Effector CD4-positive, alpha-beta T cell (primary cell): Measurements from ENCODE around the gene LCMT1.

ENCODE experiments used
- DNase-seq: peaks from one replicate; pipeline ENCODE4 v3.0.0-alpha.2; 2020

The LCMT1 gene

DNA sequence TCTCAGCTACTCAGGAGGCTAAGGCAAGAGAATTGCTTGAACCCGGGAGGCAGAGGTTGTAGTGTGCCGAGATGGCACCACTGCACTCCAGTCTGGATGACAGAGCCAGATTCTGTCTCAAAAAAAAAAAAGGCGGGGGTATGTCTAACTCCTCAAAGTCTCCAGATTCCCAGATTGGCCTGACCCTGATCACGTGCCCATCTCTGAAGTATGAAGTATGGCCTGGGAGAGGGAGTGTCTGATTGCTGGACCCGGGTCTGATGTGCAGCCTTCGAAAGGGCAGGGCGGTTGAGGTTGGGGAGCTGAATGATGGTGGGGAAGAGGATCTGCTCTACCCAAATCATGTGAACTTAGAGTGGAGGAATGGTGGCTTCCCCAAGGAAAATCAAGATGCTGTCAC is 87.9 kb downstream of the LCMT1 start:
- no peak for DNase-seq

DNA sequence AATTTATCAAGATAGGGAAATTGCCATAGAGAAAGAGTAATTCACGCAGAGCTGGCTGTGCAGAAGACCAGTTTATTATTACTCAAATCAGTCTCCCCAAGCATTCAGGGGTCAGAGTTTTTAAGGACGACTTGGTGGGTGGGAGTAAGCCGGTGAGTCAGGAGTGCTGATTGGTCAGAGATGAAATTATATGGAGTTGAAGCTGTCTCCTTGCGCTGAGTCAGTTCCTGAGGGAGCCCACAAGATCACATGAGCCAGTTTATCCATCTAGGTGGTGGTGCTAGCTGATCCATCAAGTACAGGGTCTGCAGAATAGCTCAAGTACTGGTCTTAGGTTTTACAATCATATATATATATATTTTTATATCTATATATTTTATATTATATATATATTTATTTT is 99.2 kb downstream of the LCMT1 start:
- no peak for DNase-seq

DNA sequence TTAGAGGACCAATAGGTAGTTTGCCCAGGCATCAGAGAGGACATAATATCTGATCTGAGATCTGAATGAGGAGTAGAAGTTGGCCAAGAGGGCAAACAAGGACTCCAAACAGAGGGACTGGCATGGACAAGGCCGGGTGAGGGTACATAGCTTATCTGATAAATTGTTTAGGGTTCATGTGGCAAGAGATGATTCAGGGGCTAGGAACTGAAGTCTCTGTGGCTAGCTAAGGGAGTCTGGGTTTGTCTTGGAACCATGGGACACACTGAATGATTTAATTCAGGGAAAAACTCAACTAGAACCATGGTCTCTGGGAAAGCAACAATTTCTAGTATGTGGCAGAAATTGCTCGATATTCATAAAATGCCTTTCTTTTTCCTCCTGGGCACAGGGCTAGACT is 101.1 kb downstream of the LCMT1 start:
- DNase-seq, result no peak

DNA sequence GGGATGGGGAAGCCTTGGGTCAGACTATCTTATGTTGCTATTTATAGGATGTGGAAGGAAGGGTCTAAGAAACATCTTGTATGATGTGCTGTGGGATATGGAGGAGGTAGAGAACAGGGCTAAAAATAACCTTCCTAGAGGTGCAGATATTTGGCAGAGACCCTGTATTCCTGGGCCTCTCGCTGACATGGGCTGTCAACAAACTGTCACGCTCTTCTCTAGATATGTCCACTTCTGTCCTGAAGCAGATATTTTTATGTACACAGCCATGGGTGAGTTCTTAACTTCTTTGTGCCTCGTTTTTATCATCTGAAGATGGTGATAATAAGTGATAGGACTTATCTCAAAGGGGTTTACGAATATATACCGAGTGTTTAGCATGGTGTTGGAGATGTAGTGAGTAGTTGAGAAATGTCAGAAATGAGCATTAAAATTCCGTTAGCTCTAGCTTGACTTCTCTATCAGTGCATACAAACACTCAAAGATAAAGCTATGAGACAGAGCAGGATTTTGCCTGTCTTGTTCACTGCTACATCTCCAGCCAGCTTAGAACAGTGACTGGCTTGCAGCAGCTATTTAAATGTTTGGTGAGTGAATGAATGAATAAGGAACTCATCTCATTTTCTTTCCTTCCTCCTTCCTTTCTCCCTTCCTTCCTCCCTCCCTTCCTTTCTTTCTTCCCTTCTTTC is 102.3 kb downstream of the LCMT1 start:
- DNase-seq, result no peak

DNA sequence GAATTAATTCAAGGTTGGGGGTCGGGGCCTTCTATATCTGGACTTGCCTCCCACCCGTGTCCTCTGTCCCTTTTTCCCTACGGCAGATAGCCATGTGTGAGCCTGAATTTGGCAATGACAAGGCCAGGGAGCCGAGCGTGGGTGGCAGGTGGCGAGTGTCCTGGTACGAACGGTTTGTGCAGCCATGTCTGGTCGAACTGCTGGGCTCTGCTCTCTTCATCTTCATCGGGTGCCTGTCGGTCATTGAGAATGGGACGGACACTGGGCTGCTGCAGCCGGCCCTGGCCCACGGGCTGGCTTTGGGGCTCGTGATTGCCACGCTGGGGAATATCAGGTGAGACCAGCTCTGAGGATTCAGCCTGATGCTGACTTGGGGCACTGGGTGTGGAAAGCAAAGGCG is 105.6 kb downstream of the LCMT1 start:
- no peak for DNase-seq

DNA sequence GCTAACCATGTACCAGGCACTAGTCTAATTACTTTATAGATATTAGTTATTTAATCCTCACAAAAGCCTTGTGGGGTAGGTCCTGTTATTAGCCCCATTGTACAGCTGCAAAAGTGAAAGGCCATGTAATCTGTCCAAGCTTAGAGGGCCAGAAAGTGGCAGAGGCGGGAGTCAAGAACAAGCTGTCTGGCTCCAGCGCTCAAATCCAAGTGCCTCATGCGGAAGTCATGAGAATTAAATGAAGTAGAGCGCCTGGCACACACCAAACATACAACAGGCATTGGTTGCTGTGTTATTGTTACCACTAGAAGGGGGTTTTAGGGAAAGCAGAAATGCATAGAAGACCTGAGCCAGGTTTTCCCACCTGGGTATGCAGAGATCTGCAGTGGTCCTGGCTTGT is 106.4 kb downstream of the LCMT1 start:
- DNase-seq, result no peak

DNA sequence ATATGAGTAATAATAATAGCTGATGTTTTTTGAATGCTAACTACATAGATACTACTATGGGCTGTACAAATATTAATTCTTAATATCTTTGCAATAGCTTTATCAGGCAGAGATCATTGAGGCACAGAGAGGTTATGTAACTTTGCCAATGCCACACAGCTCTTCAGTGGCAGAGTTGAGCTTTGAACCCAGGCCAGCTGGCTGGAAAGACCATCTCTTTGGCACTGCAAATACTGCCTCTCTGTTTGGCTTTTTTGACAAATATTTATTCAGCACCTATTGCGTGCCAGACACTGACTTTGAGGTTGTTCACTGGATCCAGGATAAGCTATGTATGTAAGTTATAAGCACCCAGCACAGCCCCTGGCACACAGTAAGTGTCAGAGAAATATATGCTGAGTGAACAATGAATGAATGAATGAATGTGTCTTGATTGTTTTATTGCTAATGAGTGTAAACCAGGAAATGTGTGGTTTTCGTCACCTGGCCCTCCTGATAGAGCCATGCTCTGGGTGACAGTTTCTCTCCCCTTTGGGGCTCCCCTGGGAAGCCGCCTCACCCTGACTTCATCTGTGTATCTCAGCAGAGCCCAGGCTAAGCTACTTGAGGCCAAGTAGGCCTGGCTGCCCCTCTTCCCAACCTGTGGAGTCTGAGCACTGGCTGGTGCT is 107.7 kb downstream of the LCMT1 start:
- no peak for DNase-seq

DNA sequence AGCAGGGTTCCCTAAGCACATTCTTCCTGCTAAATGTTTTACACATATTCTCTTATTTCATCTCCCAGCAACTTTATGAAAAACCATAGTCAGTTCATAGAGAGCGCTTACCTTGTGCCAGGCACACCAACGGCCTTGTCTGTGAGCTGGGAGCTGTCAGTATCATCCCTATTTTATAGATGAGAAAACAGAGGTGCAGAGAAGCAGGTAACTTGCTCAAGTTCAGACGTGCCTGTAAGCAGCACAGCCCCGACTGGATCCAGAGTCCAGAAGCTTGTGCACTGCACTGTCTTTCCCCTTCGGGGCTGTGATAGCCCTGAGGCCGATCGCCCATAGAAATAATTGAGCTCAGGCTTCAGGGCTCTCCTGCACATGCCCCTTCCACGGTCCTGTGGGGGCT is 111.4 kb downstream of the LCMT1 start:
- DNase-seq, result no peak

DNA sequence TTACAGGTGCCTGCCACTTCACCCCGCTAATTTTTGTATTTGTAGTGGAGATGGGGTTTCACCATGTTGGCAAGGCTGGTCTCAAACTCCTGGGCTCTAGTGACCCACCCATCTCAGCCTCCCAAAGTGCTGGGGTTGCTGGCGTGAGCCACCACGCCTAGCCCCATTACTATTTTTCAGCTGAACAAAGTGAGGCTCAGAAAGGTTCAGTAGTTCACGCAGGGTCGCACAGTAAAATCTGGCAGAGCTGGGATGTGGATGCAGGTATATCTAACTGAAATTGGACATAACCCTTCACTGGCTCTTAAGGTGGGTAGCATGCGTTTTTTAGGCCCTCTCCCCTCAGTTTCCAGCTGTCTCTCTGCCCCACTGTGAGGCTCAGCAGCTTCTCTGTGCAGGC is 112.4 kb downstream of the LCMT1 start:
- DNase-seq, result no peak

DNA sequence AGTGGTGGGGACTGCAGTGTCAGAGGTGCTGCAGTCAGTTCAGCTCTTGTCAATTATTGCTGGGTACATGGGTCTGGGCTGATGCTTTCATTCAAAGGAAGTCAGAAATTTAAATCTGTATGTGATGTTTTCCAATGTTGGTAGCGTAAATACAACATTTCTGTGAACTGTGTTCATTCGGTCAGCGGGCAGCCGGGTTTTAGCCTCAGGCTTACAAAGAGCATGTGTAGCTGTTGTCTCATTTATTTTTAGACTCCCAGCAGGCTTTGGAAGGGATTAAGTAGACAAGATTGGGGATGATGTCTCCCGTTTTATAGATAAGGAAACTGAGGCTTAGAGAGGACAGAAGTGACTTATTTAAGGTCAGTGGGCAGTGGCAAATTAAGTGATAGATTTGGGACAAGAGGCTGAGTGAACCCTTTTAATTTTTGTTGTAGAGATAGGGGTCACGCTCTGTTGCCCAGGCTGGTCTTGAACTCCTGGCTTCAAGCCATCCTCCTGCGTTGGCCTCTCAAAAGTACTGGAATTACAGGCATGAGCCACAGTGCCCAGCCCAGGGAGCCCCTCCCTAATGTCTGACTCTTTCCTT is 113.3 kb downstream of the LCMT1 start:
- no peak for DNase-seq
